B cell (primary cell): ENCODE measurements around the gene UQCC5. TPM values are rescaled to one million over a fixed set of nuclear protein-coding genes. Genes with fewer than 3 reads are reported as not detected.

Source experiments
- ATAC-seq: fragments of 200-7000 bp; cut with Tn5 transposase; one replicate; pipeline ENCODE4 v1.10.0; 2021; ENCODE audit warnings: low read depth, mild to moderate bottlenecking, moderate number of reproducible peaks, moderate library complexity
- CTCF ChIA-PET: fragments of 350-600 bp; sonication (Branson Sonifier 250); formaldehyde crosslinking; loops from one replicate; lab custom pipeline; 2021; ENCODE audit warnings: antibody characterized with exemption, inconsistent platforms; lab: Charles Lee
- POLR2A ChIA-PET: fragments of 350-600 bp; sonication (Branson Sonifier 250); formaldehyde crosslinking; loops from one replicate; lab custom pipeline; 2021; ENCODE audit warnings: antibody characterized with exemption; lab: Charles Lee
- DNase-seq: peaks from one replicate; pipeline ENCODE4 v3.0.0; 2013
- H2AFZ ChIP-seq: 2 replicates; pipeline ENCODE4 v1.6.1; 2012; ENCODE audit warnings: mild to moderate bottlenecking, low read depth, low read length; ENCODE audit not compliant: insufficient read depth, poor library complexity, severe bottlenecking
- H3K27ac ChIP-seq, 2 donors: 1 replicate in 1 of 2; 2 replicates in 1 of 2; pipeline ENCODE4 v1.5.1; 2012 to 2013; ENCODE audit warnings: low read length in 2 of 2, mild to moderate bottlenecking in 2 of 2, moderate library complexity in 1 of 2
- H3K27me3 ChIP-seq, 4 experiments: fragments of 200-600 bp in 1 of 4; sonication (generic) in 1 of 4; replicated peaks in 1 of 4; 1 replicate in 2 of 4; 2 replicates in 2 of 4; pipeline versions ENCODE4 v1.6.1 to v1.7.0; 2013 to 2016; ENCODE audit warnings: low read length in 3 of 4, mild to moderate bottlenecking in 2 of 4, mixed read lengths in 1 of 4, moderate library complexity in 1 of 4; ENCODE audit not compliant: insufficient read depth in 4 of 4, control insufficient read depth in 3 of 4; ENCODE audit errors: control extremely low read depth in 1 of 4
- H3K36me3 ChIP-seq, 2 experiments: replicated peaks in 1 of 2; 1 replicate in 1 of 2; 2 replicates in 1 of 2; pipeline versions ENCODE4 v1.6.1 to v1.7.1; 2013; ENCODE audit warnings: low read length in 1 of 2; ENCODE audit not compliant: insufficient read depth in 2 of 2, control insufficient read depth in 1 of 2; ENCODE audit errors: control extremely low read depth in 1 of 2, extremely low read depth in 1 of 2
- H3K4me1 ChIP-seq, 2 donors: fragments of 200-600 bp in 1 of 2; sonication (generic) in 1 of 2; 1 replicate in 1 of 2; 2 replicates in 1 of 2; pipeline versions ENCODE4 v1.5.1 to v1.6.1; 2013 to 2017; ENCODE audit warnings: low read length in 2 of 2; ENCODE audit not compliant: control insufficient read depth in 2 of 2, insufficient read depth in 2 of 2
- H3K4me2 ChIP-seq: replicated peaks from 2 replicates; pipeline ENCODE3; 2012; ENCODE audit warnings: mild to moderate bottlenecking, low read depth, low read length; ENCODE audit not compliant: poor library complexity, severe bottlenecking
- H3K4me3 ChIP-seq, 5 experiments: fragments of 200-600 bp in 1 of 5; sonication (generic) in 1 of 5; 1 replicate in 3 of 5; 2 replicates in 2 of 5; pipeline versions ENCODE4 v1.5.1 to v1.7.0; 2011 to 2016; ENCODE audit warnings: low read length in 4 of 5, mild to moderate bottlenecking in 4 of 5, low read depth in 2 of 5, control low read depth in 1 of 5, moderate library complexity in 1 of 5; ENCODE audit not compliant: insufficient read depth in 1 of 5; ENCODE audit errors: control extremely low read depth in 1 of 5, extremely low read depth in 1 of 5
- H3K79me2 ChIP-seq: fragments of 200-600 bp; sonication (generic); one replicate; pipeline ENCODE4 v1.6.0; 2016; ENCODE audit warnings: low read length; ENCODE audit not compliant: control insufficient read depth, insufficient read depth
- H3K9ac ChIP-seq: fragments of 200-600 bp; sonication (generic); 2 replicates; pipeline ENCODE4 v1.6.1; 2017; ENCODE audit warnings: mild to moderate bottlenecking, low read length, moderate library complexity
- H3K9me3 ChIP-seq, 3 donors: one replicate each; pipeline versions ENCODE4 v1.6.1 to v1.7.1; 2013; ENCODE audit warnings: low read length in 2 of 3; ENCODE audit not compliant: control insufficient read depth in 2 of 3, insufficient read depth in 1 of 3; ENCODE audit errors: control extremely low read depth in 1 of 3
- H4K20me1 ChIP-seq: 2 replicates; pipeline ENCODE4 v1.6.0; 2012; ENCODE audit warnings: mild to moderate bottlenecking, low read length; ENCODE audit not compliant: insufficient read depth, control insufficient read depth, poor library complexity, severe bottlenecking
- H3K27ac Mint-ChIP-seq: one replicate; pipeline ENCODE4 v1.8.0; 2021; ENCODE audit warnings: mixed read lengths
- H3K27me3 Mint-ChIP-seq: one replicate; pipeline ENCODE4 v1.8.0; 2021; ENCODE audit warnings: mixed read lengths
- H3K4me1 Mint-ChIP-seq: one replicate; pipeline ENCODE4 v1.8.0; 2021; ENCODE audit warnings: mixed read lengths
- H3K4me3 Mint-ChIP-seq: one replicate; pipeline ENCODE4 v1.8.0; 2021; ENCODE audit warnings: mixed read lengths
- H3K9me3 Mint-ChIP-seq: one replicate; pipeline ENCODE4 v1.8.0; 2022; ENCODE audit warnings: mixed read lengths; ENCODE audit not compliant: insufficient read depth
- EZH2 ChIP-seq: IDR thresholded peaks from 2 replicates; pipeline ENCODE4 v1.6.1; 2012; ENCODE audit warnings: borderline replicate concordance, low read depth, mild to moderate bottlenecking, moderate library complexity, low read length; ENCODE audit not compliant: insufficient read depth, poor library complexity, severe bottlenecking
- WGBS: methylation state at CpG from one replicate; pipeline ENCODE4 v1.1.5; 2013; ENCODE audit warnings: missing lambda C conversion rate; ENCODE audit not compliant: insufficient coverage; 5-methylcytosine and 5-hydroxymethylcytosine counted together
- intact Hi-C: fragments of 100-400 bp; cut with micrococcal nuclease; formaldehyde crosslinking; loops from one replicate; pipeline ENCODE4 v1.10.0; 2022
- polyA plus RNA-seq: library from polyadenylated mRNA; depleted of rRNA; stranded (reverse); fragments of >200 nt; gene quantifications from 2 replicates; pipeline ENCODE4 v1.2.3, GENCODE V29; 2012
- total RNA-seq, 2 donors: library from RNA; stranded (reverse); fragments of 120-200 nt in 1 of 2; gene quantifications; 1 replicate in 1 of 2; 2 replicates in 1 of 2; pipeline versions ENCODE4 v1.2.3 to v1.2.4, GENCODE V29; 2013 to 2022
- TF ChIP-seq, protein P1 (sequence below): fragments of 200-600 bp; IDR thresholded peaks from one replicate; pipeline ENCODE4 v1.8.0; 2022; ENCODE audit warnings: antibody characterized with exemption, mild to moderate bottlenecking

UQCC5 gene
- total and polyA plus RNA-seq, 2 donors (not counting 1 experiment from before 2014, with no cell fraction given), result 1.1 to 10.3 TPM

GRCh38 chr3:52518723-52519444, 17.5 kb upstream of the UQCC5 start:
- no peak overlapping the region for H2AFZ ChIP-seq
- H4K20me1 ChIP-seq, result no peaks in the 10 kb centered on the region
- H3K36me3 ChIP-seq, result no peaks in the 10 kb centered on the region
- Mint-ChIP-seq H3K4me1 (no peaks in the 10 kb centered on the region), H3K4me3 (no peak overlapping the region), H3K9me3 (no peaks in the 10 kb centered on the region), H3K27ac (no peak overlapping the region), H3K27me3 (no peaks in the 10 kb centered on the region)
- CTCF ChIA-PET, result no interaction called here
- POLR2A ChIA-PET, result no interaction called here
- TF ChIP-seq, protein P1, sequence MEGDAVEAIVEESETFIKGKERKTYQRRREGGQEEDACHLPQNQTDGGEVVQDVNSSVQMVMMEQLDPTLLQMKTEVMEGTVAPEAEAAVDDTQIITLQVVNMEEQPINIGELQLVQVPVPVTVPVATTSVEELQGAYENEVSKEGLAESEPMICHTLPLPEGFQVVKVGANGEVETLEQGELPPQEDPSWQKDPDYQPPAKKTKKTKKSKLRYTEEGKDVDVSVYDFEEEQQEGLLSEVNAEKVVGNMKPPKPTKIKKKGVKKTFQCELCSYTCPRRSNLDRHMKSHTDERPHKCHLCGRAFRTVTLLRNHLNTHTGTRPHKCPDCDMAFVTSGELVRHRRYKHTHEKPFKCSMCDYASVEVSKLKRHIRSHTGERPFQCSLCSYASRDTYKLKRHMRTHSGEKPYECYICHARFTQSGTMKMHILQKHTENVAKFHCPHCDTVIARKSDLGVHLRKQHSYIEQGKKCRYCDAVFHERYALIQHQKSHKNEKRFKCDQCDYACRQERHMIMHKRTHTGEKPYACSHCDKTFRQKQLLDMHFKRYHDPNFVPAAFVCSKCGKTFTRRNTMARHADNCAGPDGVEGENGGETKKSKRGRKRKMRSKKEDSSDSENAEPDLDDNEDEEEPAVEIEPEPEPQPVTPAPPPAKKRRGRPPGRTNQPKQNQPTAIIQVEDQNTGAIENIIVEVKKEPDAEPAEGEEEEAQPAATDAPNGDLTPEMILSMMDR, result no peak
- TF ChIP-seq EZH2, result no peak
- no peak overlapping the region for H3K9ac ChIP-seq
- no peaks in the 10 kb centered on the region for H3K4me1 ChIP-seq
- no peaks in the 10 kb centered on the region for H3K9me3 ChIP-seq
- no peak overlapping the region for H3K4me2 ChIP-seq
- no peak overlapping the region for H3K27ac ChIP-seq
- DNase-seq, result no peak
- 91% methylated on average over 44 of the region's 50 CpGs for WGBS
- no peaks in the 10 kb centered on the region for H3K27me3 ChIP-seq
- intact Hi-C loops, result no loop called here
- ATAC-seq, result no peak
- H3K4me3 ChIP-seq, result no peak overlapping the region
- H3K79me2 ChIP-seq, result no peaks in the 10 kb centered on the region

DNA sequence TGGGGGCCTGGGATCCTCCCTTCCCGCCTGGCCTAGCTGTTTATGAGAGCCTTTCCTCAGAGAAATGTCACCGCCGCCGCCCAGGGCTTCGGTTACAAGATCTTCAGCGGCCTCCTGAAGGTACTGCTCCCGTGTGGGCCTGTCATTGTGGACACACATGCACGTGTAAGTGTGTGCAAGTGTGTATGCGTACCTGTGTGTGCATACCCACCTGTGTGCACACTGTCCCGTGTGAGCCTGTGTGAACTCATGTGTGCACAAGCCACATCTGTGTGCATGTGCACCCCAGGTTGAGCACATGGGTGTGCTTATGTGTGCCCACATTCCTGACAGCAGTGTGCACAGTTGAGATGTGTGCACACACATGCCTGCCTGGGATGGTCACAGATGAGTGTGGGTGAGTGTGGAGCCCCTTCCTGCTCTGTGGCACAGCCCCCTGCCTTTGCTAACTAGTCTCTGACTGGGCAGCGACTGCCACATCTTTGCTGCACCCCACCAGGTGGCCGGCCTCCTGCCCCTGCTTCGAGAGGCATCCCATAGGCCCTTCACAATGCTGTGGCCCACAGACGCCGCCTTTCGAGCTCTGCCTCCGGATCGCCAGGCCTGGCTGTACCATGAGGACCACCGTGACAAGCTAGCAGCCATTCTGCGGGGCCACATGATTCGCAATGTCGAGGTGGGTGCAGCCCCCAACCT, 16.8 kb upstream of the UQCC5 start:
- TF ChIP-seq EZH2, result no peak
- TF ChIP-seq, protein P1, result no peak
- H3K79me2 ChIP-seq, result no peaks in the 10 kb centered on the region
- H3K9me3 ChIP-seq, result no peaks in the 10 kb centered on the region
- H3K27ac Mint-ChIP-seq, result no peak overlapping the region
- 93% methylated on average over 22 of the region's 22 CpGs for WGBS
- H4K20me1 ChIP-seq, result no peaks in the 10 kb centered on the region
- intact Hi-C loops, result no loop called here
- H3K27me3 Mint-ChIP-seq, result no peaks in the 10 kb centered on the region
- no peaks in the 10 kb centered on the region for H3K4me1 Mint-ChIP-seq
- no peaks in the 10 kb centered on the region for H3K27me3 ChIP-seq
- H3K4me3 Mint-ChIP-seq, result no peak overlapping the region
- ChIA-PET CTCF (no interaction called here), POLR2A (no interaction called here)
- no peak overlapping the region for H2AFZ ChIP-seq
- no peak overlapping the region for H3K4me2 ChIP-seq
- H3K36me3 ChIP-seq, result no peaks in the 10 kb centered on the region
- H3K9ac ChIP-seq, result no peak overlapping the region
- no peak for DNase-seq
- no peak for ATAC-seq
- no peak overlapping the region for H3K4me3 ChIP-seq
- H3K4me1 ChIP-seq, result no peaks in the 10 kb centered on the region
- no peak overlapping the region for H3K27ac ChIP-seq
- no peaks in the 10 kb centered on the region for H3K9me3 Mint-ChIP-seq
